PC-3 (cell line): Measurements from ENCODE around the gene IAPP. TPM values are rescaled to one million over a fixed set of nuclear protein-coding genes. Genes with fewer than 3 reads are reported as not detected.

ENCODE experiments used
- ATAC-seq: fragments of 200-7000 bp; cut with Tn5 transposase; 2 replicates; pipeline ENCODE4 v1.9.1; 2020; ENCODE audit warnings: mild to moderate bottlenecking, moderate library complexity
- BruUV-seq: library from RNA; stranded (reverse); fragments of 400-500 nt; replicated peaks from 2 replicates; lab custom pipeline; 2021; lab: Mats Ljungman, UMichigan
- CTCF ChIA-PET: fragments of 300-600 bp; sonication (Branson Sonifier 250); formaldehyde crosslinking; loops from one replicate; lab custom pipeline; 2022; ENCODE audit warnings: antibody characterized with exemption; lab: Charles Lee
- POLR2A ChIA-PET: fragments of 300-600 bp; sonication (Branson Sonifier 250); formaldehyde crosslinking; loops from one replicate; lab custom pipeline; 2022; ENCODE audit warnings: antibody characterized with exemption; ENCODE audit not compliant: unreplicated experiment; lab: Charles Lee
- DNase-seq: peaks from one replicate; pipeline ENCODE4 v3.0.0-alpha.2; 2015
- H2AFZ ChIP-seq: fragments of 300-600 bp; sonication (generic); 2 replicates; pipeline ENCODE4 v1.6.0; 2016; ENCODE audit warnings: antibody characterized with exemption, low read length
- H3F3A ChIP-seq: fragments of 300-600 bp; sonication (generic); one replicate; pipeline ENCODE4 v1.6.0; 2017; ENCODE audit warnings: antibody characterized with exemption, low read length, control low read depth, mild to moderate bottlenecking; ENCODE audit not compliant: unreplicated experiment
- H3K27ac ChIP-seq: fragments of 300-600 bp; sonication (generic); 2 replicates; pipeline ENCODE4 v1.5.1; 2016; ENCODE audit warnings: mild to moderate bottlenecking, low read length
- H3K27me3 ChIP-seq: fragments of 300-600 bp; sonication (generic); 2 replicates; pipeline ENCODE4 v1.6.1; 2016; ENCODE audit warnings: low read length, mixed read lengths
- H3K36me3 ChIP-seq: fragments of 300-600 bp; sonication (generic); 2 replicates; pipeline ENCODE4 v1.6.1; 2016; ENCODE audit warnings: low read depth, mixed run types, low read length, mixed read lengths
- H3K4me1 ChIP-seq: fragments of 300-600 bp; sonication (generic); 2 replicates; pipeline ENCODE4 v1.5.1; 2016; ENCODE audit warnings: low read length; ENCODE audit not compliant: insufficient read depth
- H3K4me2 ChIP-seq: fragments of 300-600 bp; sonication (generic); 2 replicates; pipeline ENCODE4 v1.6.0; 2016; ENCODE audit warnings: low read length
- H3K4me3 ChIP-seq: fragments of 300-600 bp; sonication (generic); 2 replicates; pipeline ENCODE4 v1.5.1; 2016; ENCODE audit warnings: mild to moderate bottlenecking, low read length, mixed read lengths
- H3K79me2 ChIP-seq: fragments of 300-600 bp; sonication (generic); 2 replicates; pipeline ENCODE4 v1.6.1; 2017; ENCODE audit warnings: low read length, mixed read lengths
- H3K9ac ChIP-seq: fragments of 300-600 bp; sonication (generic); 2 replicates; pipeline ENCODE4 v1.6.0; 2016; ENCODE audit warnings: mild to moderate bottlenecking, low read length
- H3K9me2 ChIP-seq: fragments of 300-600 bp; sonication (generic); replicated peaks from 2 replicates; pipeline ENCODE4 v1.6.1; 2016; ENCODE audit warnings: mixed run types, low read length, mixed read lengths
- H3K9me3 ChIP-seq: fragments of 300-600 bp; sonication (generic); 2 replicates; pipeline ENCODE4 v1.6.1; 2016; ENCODE audit warnings: low read length, mixed read lengths
- H4K20me1 ChIP-seq: fragments of 300-600 bp; sonication (generic); 2 replicates; pipeline ENCODE4 v1.6.1; 2016; ENCODE audit warnings: low read length, mixed read lengths
- CTCF ChIP-seq: fragments of 300-600 bp; sonication (generic); conservative IDR thresholded peaks from 2 replicates; pipeline ENCODE4 v1.5.1; 2017; ENCODE audit warnings: antibody characterized with exemption, low read depth, mild to moderate bottlenecking, low read length
- EZH2 ChIP-seq: fragments of 300-600 bp; sonication (generic); IDR thresholded peaks from one replicate; pipeline ENCODE4 v1.6.1; 2017; ENCODE audit warnings: antibody characterized with exemption, mild to moderate bottlenecking, low read length; ENCODE audit not compliant: unreplicated experiment
- EZH2phosphoT487 ChIP-seq: fragments of 300-600 bp; sonication (generic); IDR thresholded peaks from 2 replicates; pipeline ENCODE4 v1.6.1; 2018; ENCODE audit warnings: mild to moderate bottlenecking, antibody characterized with exemption, low read length, borderline replicate concordance
- intact Hi-C: fragments of 100-400 bp; cut with micrococcal nuclease; formaldehyde crosslinking; loops from 2 replicates; pipeline ENCODE4 v1.9.0; 2023
- total RNA-seq: library from RNA; depleted of rRNA; stranded (reverse); fragments of >200 nt; gene quantifications from 2 replicates; pipeline ENCODE4 v1.2.3, GENCODE V29; 2014

The IAPP gene
- total RNA-seq, 1 experiment from 2014 or later, result not detected

DNA sequence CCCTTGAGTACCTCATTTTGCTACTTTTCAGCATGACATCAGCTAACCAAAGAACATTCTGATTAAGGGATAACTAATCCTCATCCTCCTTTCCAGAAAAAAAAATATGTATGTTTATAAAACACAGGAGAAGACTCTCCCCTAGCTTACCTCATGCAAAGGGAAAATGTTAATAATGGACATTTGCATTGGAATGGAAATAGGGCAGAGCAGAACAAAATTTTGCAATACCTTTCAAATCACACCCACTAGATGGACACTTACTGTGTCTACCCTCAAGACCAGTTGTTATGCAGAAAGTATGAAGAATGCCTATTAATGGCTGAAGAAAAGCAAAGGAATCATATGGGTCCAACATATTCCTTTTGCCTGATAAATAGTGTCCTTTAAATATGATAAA, 29.1 kb upstream of the IAPP start:
- no peaks in the 10 kb centered on the region for H4K20me1 ChIP-seq

GRCh38 chr12:21346542-21347205, 26.0 kb upstream of the IAPP start:
- no peaks in the 10 kb centered on the region for H4K20me1 ChIP-seq
- ATAC-seq (no peak), DNase-seq (no peak)
- H2AFZ ChIP-seq, result no peak overlapping the region
- no peak overlapping the region for H3K4me3 ChIP-seq
- peaks cover 13% of the 10 kb centered on the region for H3K27me3 ChIP-seq
- no peak overlapping the region for H3K4me2 ChIP-seq
- no peaks in the 10 kb centered on the region for H3K4me1 ChIP-seq
- H3K79me2 ChIP-seq, result no peaks in the 10 kb centered on the region
- H3K9me2 ChIP-seq, result no peaks in the 10 kb centered on the region
- no peak overlapping the region for H3K9ac ChIP-seq
- ChIA-PET POLR2A (no interaction called here), CTCF (no interaction called here)
- BruUV-seq, result no TSS peak
- TF ChIP-seq EZH2phosphoT487 (no peak), EZH2 (no peak), CTCF (no peak)
- no peaks in the 10 kb centered on the region for H3F3A ChIP-seq
- no peaks in the 10 kb centered on the region for H3K36me3 ChIP-seq
- intact Hi-C loops, result no loop called here
- no peak overlapping the region for H3K27ac ChIP-seq
- no peaks in the 10 kb centered on the region for H3K9me3 ChIP-seq

More for the DNA sequence above, 29.1 kb upstream of the IAPP start:
- H3K9ac ChIP-seq, result no peak overlapping the region
- no peak overlapping the region for H3K4me3 ChIP-seq
- ChIA-PET CTCF (no interaction called here), POLR2A (no interaction called here)
- no peaks in the 10 kb centered on the region for H3K36me3 ChIP-seq
- DNase-seq (no peak), ATAC-seq (no peak)
- H3K79me2 ChIP-seq, result no peaks in the 10 kb centered on the region
- H3K27ac ChIP-seq, result no peak overlapping the region
- no peak overlapping the region for H2AFZ ChIP-seq
- no peaks in the 10 kb centered on the region for H3K9me2 ChIP-seq
- no peak overlapping the region for H3K4me2 ChIP-seq
- H3K27me3 ChIP-seq, result peaks cover 13% of the 10 kb centered on the region
- intact Hi-C loops, result no loop called here
- TF ChIP-seq EZH2 (no peak), CTCF (no peak), EZH2phosphoT487 (no peak)
- H3K9me3 ChIP-seq, result no peaks in the 10 kb centered on the region
- H3F3A ChIP-seq, result no peaks in the 10 kb centered on the region
- BruUV-seq, result no TSS peak
- H3K4me1 ChIP-seq, result no peaks in the 10 kb centered on the region

DNA sequence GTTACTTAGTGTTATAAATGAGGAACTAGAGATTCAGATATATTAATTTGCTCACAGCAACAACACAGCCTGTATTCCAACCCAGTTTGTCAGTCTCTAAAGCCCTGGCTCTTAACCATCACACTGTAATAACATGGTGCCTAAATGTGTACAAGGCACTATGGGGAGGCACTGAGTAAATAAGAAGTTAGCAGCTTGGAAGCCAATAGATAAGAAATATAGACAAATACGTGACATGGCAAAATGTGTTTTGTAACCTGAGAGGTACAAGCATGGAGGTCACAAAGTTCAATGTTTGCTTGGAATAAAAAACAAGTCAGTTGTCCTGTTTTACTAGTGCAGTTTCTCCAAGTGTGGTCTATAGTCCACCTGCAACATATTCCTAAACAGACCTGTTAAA, 21.7 kb upstream of the IAPP start:
- ATAC-seq, result no peak

More for the DNA sequence above, 21.7 kb upstream of the IAPP start:
- Histone ChIP-seq H2AFZ (no peak overlapping the region), H3K27me3 (peaks cover 30% of the 10 kb centered on the region), H3K9ac (no peak overlapping the region), H3F3A (no peaks in the 10 kb centered on the region), H3K4me2 (no peak overlapping the region), H3K9me3 (no peaks in the 10 kb centered on the region), H3K9me2 (no peaks in the 10 kb centered on the region), H3K4me1 (no peaks in the 10 kb centered on the region), H4K20me1 (no peaks in the 10 kb centered on the region), H3K27ac (no peak overlapping the region), H3K79me2 (no peaks in the 10 kb centered on the region), H3K36me3 (no peaks in the 10 kb centered on the region), H3K4me3 (no peak overlapping the region)
- CTCF ChIA-PET, result no interaction called here
- TF ChIP-seq EZH2phosphoT487 (no peak), CTCF (no peak), EZH2 (no peak)
- POLR2A ChIA-PET, result no interaction called here
- no peak for DNase-seq
- intact Hi-C loops, result no loop called here
- no TSS peak for BruUV-seq
